ENCODE results near the gene MMADHC. TPM values are rescaled to one million over a fixed set of nuclear protein-coding genes. Genes with fewer than 3 reads are reported as not detected.

Gene MMADHC
- total RNA-seq, 1 experiment from 2014 or later: 135 TPM

- no peaks in the 10 kb centered on the region for H3K9me3 ChIP-seq (ENCODE audit: insufficient read depth, low read depth)
- H3F3A ChIP-seq (ENCODE audit: insufficient read depth, low read depth): no peaks in the 10 kb centered on the region
- H3K36me3 ChIP-seq (ENCODE audit: low read depth): no peaks in the 10 kb centered on the region
- H3K27ac ChIP-seq: no peak overlapping the region
- no TSS peak for BruUV-seq (replicated peaks)
- intact Hi-C loops (cut with micrococcal nuclease; ENCODE audit: unreplicated experiment): no loop called here
- ChIA-PET POLR2A (ENCODE audit: unreplicated experiment) (no interaction called here), CTCF (no interaction called here)
- no peaks in the 10 kb centered on the region for H3K27me3 ChIP-seq (ENCODE audit: insufficient read depth, low read depth)
- no peak for DNase-seq
- H3K79me2 ChIP-seq (ENCODE audit: low read depth): no peaks in the 10 kb centered on the region
- H4K20me1 ChIP-seq (ENCODE audit: insufficient read depth): no peaks in the 10 kb centered on the region
- H3K4me2 ChIP-seq: no peak overlapping the region
- H3K4me3 ChIP-seq: no peak overlapping the region
- no peaks in the 10 kb centered on the region for H3K4me1 ChIP-seq (replicated peaks; ENCODE audit: insufficient read depth)
- no peaks in the 10 kb centered on the region for H3K9me2 ChIP-seq (ENCODE audit: insufficient read depth)
- no peak overlapping the region for H2AFZ ChIP-seq
- TF ChIP-seq EZH2 (IDR thresholded peaks at IDR 0.05; ENCODE audit: low read depth) (no peak), CTCF (conservative IDR thresholded peaks at IDR 0.05) (no peak)
These were observed 41.5 kb upstream of the MMADHC start for GRCh38 chr2:149629026-149629425.

- H4K20me1 ChIP-seq (ENCODE audit: insufficient read depth): no peaks in the 10 kb centered on the region
- H3K27ac ChIP-seq: no peak overlapping the region
- no peaks in the 10 kb centered on the region for H3K27me3 ChIP-seq (ENCODE audit: insufficient read depth, low read depth)
- no TSS peak for BruUV-seq (replicated peaks)
- no peaks in the 10 kb centered on the region for H3K9me3 ChIP-seq (ENCODE audit: insufficient read depth, low read depth)
- TF ChIP-seq EZH2 (IDR thresholded peaks at IDR 0.05; ENCODE audit: low read depth) (no peak), CTCF (conservative IDR thresholded peaks at IDR 0.05) (no peak)
- intact Hi-C loops (cut with micrococcal nuclease; ENCODE audit: unreplicated experiment): no loop called here
- DNase-seq: no peak
- ChIA-PET POLR2A (ENCODE audit: unreplicated experiment) (no interaction called here), CTCF (no interaction called here)
- H3K4me1 ChIP-seq (replicated peaks; ENCODE audit: insufficient read depth): no peaks in the 10 kb centered on the region
- H3K79me2 ChIP-seq (ENCODE audit: low read depth): no peaks in the 10 kb centered on the region
- no peak overlapping the region for H3K4me2 ChIP-seq
- H3K36me3 ChIP-seq (ENCODE audit: low read depth): no peaks in the 10 kb centered on the region
- no peak overlapping the region for H2AFZ ChIP-seq
- H3K9me2 ChIP-seq (ENCODE audit: insufficient read depth): no peaks in the 10 kb centered on the region
- H3K4me3 ChIP-seq: no peak overlapping the region
- no peaks in the 10 kb centered on the region for H3F3A ChIP-seq (ENCODE audit: insufficient read depth, low read depth)
These were observed 39.7 kb upstream of the MMADHC start for GRCh38 chr2:149627111-149627801.

GRCh38 chr2:149625671-149626070, 38.1 kb upstream of the MMADHC start:
- Histone ChIP-seq H3K4me3 (no peak overlapping the region), H3K36me3 (ENCODE audit: low read depth) (no peaks in the 10 kb centered on the region), H4K20me1 (ENCODE audit: insufficient read depth) (no peaks in the 10 kb centered on the region), H3K27me3 (ENCODE audit: insufficient read depth, low read depth) (no peaks in the 10 kb centered on the region), H3K9me3 (ENCODE audit: insufficient read depth, low read depth) (no peaks in the 10 kb centered on the region), H3K9me2 (ENCODE audit: insufficient read depth) (no peaks in the 10 kb centered on the region), H3K79me2 (ENCODE audit: low read depth) (no peaks in the 10 kb centered on the region), H3K4me2 (no peak overlapping the region), H2AFZ (no peak overlapping the region), H3K27ac (no peak overlapping the region), H3F3A (ENCODE audit: insufficient read depth, low read depth) (no peaks in the 10 kb centered on the region), H3K4me1 (replicated peaks; ENCODE audit: insufficient read depth) (no peaks in the 10 kb centered on the region)
- TF ChIP-seq EZH2 (IDR thresholded peaks at IDR 0.05; ENCODE audit: low read depth): no peak
- no peak for TF ChIP-seq CTCF (conservative IDR thresholded peaks at IDR 0.05)
- ChIA-PET POLR2A (ENCODE audit: unreplicated experiment) (no interaction called here), CTCF (no interaction called here)
- no peak for DNase-seq
- no TSS peak for BruUV-seq (replicated peaks)
- intact Hi-C loops (cut with micrococcal nuclease; ENCODE audit: unreplicated experiment): no loop called here

Measured in PC-9 (cell line).